OCI-LY1 (cell line): ENCODE measurements around the gene ERMAP.

Experiments
- CTCF ChIP-seq: fragments of 200-600 bp; sonication (generic), shearing (Covaris generic); IDR thresholded peaks from 2 replicates; pipeline ENCODE4 v1.5.1; 2017; ENCODE audit warnings: mild to moderate bottlenecking, antibody characterized with exemption, low read length, moderate library complexity, mixed read lengths
- EZH2 ChIP-seq: fragments of 200-600 bp; sonication (generic), shearing (Covaris generic); IDR thresholded peaks from 2 replicates; pipeline ENCODE4 v1.8.0; 2017; ENCODE audit warnings: borderline replicate concordance, mixed run types, mild to moderate bottlenecking, antibody characterized with exemption, low read length, moderate library complexity, mixed read lengths

DNA sequence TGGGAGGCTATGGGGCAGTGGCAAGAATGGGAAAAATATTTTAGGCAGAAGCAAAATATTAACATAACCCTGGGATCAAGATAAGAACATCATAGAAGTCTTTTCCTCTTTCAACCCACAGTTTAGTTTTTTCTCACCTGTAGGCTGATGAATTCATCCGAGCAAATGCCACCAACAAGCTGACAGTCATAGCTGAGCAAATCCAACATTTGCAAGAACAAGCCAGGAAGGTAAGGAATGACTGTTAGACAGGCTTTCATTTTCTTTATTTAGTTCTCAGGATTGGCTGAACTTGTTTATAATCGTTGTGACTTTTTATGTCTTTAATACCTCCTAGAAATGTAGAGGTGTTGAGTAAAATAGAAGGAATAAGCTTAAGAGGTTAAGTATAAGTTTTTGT, 43.5 kb upstream of the ERMAP start:
- no peak for TF ChIP-seq CTCF
- no peak for TF ChIP-seq EZH2
